HG02623 (cell line): ENCODE results near the gene PSTK.

Experiments used
- ATAC-seq: cut with Tn5 transposase; IDR thresholded peaks from one replicate; pipeline ENCODE4 v1.9.1; 2021; ENCODE audit warnings: moderate library complexity; ENCODE audit not compliant: unreplicated experiment

Gene PSTK, protein sequence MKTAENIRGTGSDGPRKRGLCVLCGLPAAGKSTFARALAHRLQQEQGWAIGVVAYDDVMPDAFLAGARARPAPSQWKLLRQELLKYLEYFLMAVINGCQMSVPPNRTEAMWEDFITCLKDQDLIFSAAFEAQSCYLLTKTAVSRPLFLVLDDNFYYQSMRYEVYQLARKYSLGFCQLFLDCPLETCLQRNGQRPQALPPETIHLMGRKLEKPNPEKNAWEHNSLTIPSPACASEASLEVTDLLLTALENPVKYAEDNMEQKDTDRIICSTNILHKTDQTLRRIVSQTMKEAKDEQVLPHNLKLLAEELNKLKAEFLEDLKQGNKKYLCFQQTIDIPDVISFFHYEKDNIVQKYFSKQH

GRCh38 chr10:122980209-122981065 lies at the start of gene PSTK:
Gene PSTK (plus strand): TSS chr10:122980401. CDS start chr10:122980480, 79 bp downstream.
- ATAC-seq = peak; percentile 97

GRCh38 chr10:122931088-122931906 lies 48.9 kb upstream of the PSTK start:
- ATAC-seq = no peak

DNA sequence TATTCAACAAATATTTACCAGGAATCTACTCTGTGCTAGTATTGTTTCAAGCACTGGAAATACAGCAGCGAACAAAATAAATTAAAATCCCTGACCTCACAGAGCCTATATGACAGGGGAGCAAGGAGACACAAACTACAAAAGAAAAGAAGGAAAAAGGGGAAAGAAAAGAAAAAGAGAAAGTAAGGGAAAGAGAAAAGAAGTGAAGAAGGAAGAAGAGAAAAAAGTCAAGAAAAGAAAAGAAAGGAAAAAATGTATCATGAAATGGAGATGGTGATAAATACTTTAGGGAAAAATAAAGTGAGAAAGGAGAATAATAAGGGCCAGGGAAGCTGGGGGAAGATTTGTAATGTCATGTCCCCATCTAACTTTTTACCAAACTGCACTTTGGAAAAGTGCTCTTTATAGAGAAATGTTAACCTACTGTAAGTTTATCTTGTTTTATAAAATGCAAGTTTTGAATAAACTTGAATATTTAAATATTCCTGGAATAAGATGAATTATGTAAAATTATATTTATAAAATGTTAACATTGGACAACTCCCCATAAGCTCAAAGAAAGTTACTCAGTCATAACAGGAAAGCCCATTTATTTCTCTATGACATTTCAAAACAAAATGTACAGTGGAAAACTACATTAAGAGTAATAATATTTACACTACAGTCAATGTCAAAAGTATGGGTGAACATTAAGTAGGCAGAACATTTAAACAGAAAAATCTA lies 40.9 kb upstream of the PSTK start:
- no peak for ATAC-seq

- ATAC-seq = no peak
These were observed 40.2 kb upstream of the PSTK start for GRCh38 chr10:122939856-122940543.

- no peak for ATAC-seq
These were observed 30.9 kb upstream of the PSTK start for GRCh38 chr10:122949296-122949695.

GRCh38 chr10:122953902-122954730 lies 26.1 kb upstream of the PSTK start, which contains the start of gene C10orf88:
Gene C10orf88 (minus strand): TSS chr10:122954227. CDS start chr10:122954178, 49 bp downstream.
- ATAC-seq = peak; percentile 98

DNA sequence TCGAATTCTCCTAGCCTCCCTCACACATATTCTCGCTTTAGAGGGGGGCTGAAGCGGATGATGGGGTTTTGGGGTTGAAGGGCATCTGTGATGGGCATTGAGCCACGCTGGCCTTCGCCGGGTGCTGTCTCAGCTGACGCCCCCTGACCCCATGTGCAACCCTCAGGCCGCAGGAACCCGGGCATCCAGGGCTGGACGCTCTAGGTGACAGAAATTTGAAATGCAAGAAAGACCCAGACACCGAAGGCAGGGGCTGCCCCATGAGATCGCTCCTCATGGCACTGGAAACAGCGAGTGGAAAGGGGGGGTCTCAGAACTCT lies 25.5 kb upstream of the PSTK start:
- ATAC-seq = no peak

DNA sequence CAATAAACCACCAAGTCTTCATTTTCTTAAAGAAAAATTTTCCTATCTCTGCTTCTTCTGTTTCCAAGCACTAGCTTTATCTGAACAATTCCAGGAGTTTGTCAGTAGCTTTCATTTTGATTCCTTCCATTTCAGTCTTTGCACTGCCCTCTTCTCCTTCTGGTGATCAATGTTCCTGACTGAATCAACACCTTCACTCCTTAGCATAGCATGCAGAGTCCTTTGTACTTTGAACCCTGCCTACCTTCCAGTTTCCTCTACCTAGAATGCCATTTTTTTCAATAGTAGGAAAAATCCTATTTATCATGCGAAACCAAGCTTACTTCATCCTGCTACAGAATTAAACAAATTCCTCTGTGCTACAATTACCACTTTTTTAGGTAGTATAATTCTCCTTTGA lies 24.3 kb upstream of the PSTK start:
- ATAC-seq = no peak

DNA sequence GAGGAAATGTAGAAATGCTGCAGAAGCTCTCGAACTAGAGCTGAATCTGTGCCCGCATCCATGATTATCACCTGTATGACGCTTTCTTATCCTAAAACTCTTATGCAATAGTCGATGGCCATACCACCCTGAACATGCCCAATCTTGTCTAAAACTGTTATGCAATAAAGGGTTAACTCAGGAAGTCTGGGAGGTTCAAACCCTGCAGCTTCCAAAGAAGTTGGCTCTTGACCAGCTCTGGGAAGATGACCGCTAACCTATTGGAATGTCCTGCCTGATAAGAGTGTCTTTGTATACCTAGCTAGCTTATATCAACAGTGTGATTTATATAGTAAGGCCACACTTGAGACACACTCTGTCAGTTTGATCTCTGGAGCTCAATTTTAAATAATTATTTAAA lies 22.7 kb upstream of the PSTK start:
- no peak for ATAC-seq

- no peak for ATAC-seq
These were observed 17.8 kb upstream of the PSTK start for GRCh38 chr10:122962405-122962804.

- ATAC-seq = no peak
These were observed 13.3 kb upstream of the PSTK start for GRCh38 chr10:122966879-122967278.

- ATAC-seq = no peak
These were observed 11.5 kb upstream of the PSTK start for GRCh38 chr10:122968698-122969097.

DNA sequence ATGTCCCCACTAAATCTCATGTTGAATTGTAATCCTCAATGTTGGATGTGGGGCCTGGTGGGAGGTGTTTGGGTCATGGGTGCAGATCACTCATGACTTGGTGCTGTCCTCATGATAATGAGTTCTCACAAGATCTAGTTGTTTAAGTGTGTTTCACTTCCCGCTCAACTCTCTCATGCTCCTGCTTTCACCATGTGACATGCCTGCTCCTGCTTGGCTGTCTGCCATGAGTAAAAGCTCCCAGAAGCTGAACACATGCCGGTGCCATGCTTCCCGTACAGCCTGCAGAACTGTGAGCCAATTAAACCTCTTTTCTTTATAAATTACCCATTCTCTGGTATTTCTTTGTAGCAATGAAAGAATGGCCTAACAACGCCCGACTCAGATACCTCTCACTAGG lies 6.2 kb upstream of the PSTK start:
- ATAC-seq = no peak

GRCh38 chr10:122974543-122975064 lies 5.6 kb upstream of the PSTK start:
- ATAC-seq = no peak

GRCh38 chr10:122981066-122981464 lies 864 bp downstream of the PSTK start:
- no peak for ATAC-seq

GRCh38 chr10:122983898-122984297 lies 3.7 kb downstream of the PSTK start:
- no peak for ATAC-seq

DNA sequence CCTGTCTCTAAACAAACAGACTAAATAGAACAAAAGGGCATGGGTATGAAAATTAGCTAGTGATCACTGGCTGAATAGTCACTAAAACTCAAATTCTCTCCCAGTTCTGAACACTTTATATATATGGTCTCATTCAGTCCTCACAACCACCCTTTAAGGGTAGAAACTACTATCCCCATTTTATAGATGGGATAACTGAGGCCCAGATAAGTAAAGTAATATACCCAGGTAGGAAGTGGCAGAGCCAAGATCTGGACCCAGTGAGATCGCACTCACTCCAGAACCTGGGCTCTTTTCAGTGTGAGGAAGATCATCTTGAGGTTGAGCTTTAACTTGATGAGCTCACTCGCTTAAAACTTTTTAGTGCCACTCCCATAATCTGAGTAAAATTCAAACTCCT lies 4.5 kb downstream of the PSTK start:
- ATAC-seq = no peak

GRCh38 chr10:122986335-122986734 lies 6.1 kb downstream of the PSTK start:
- no peak for ATAC-seq

DNA sequence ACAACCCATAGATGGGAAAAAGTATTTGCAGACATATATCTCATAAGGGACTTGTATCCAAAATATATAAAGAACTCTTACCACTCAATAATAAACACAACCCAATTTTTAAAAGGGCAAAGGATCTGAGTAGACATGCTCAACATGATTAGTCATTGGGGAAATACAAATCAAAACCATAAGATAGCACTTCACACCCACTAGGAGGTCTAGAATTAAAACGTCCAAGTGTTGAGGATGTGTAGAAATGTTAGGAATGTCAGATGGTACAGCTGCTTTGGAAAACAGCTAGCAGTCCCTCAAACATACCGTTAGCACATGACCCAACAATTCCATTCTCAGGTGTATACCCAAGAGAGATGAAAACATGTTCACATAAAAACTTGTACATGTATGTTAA lies 8.3 kb downstream of the PSTK start:
- ATAC-seq = no peak
